HuH-7 (cell line): Measurements from ENCODE around the gene GPAM.

Experiments used
- DNase-seq: peaks from one replicate; pipeline ENCODE4 v3.0.0; 2011; ENCODE audit warnings: low spot score

Gene GPAM

DNA sequence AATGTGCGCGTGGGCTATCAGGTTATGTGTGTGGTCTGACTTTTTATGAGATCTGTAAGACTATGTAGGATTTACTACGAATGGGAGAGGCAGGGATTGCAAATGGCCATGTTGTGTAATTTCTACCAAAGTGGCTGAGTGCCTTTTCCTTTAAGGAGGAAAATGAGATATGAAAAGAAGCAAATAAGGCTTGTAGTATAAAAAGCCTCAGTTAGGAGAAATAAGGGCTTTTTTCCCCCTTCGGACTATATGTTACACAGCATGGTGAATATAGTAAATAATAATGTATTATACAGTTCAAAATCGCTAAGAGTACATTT lies 447 bp upstream of the GPAM start:
- no peak for DNase-seq

DNA sequence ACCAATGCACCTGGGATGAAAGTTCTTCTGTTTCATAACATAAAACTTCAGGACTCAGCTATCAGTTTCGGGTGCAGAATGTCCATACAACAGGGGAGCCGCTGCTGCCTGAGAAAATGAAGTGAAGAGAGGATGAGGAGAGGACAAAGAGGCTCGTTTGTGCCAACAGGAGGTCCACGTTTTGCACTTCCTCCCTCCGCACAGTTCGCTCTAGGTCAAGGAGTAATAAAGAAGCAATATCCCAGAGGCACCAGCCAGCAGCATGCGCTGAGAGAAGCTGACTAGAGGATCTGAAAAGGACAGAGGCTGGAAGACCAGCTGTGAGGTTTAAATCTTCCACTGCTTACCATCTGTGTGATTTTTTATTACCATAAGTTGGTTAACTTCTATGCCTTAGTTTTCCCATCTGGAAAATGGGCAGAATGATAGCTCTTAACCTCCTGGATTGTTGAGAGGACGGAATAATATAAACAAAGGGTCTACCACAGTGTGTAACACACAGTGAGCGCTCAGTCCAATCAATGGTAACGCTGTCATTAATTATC lies 709 bp downstream of the GPAM start:
- DNase-seq, result no peak

- DNase-seq, result peak; percentile 80
Measured at GRCh38 chr10:112177247-112177646, 6.3 kb downstream of the GPAM start.

GRCh38 chr10:112176543-112176942 lies 7.0 kb downstream of the GPAM start:
- no peak for DNase-seq

- DNase-seq, result no peak
Measured at GRCh38 chr10:112175409-112175808, 8.2 kb downstream of the GPAM start.

- DNase-seq, result no peak
Measured at GRCh38 chr10:112173206-112173605, 10.4 kb downstream of the GPAM start.

DNA sequence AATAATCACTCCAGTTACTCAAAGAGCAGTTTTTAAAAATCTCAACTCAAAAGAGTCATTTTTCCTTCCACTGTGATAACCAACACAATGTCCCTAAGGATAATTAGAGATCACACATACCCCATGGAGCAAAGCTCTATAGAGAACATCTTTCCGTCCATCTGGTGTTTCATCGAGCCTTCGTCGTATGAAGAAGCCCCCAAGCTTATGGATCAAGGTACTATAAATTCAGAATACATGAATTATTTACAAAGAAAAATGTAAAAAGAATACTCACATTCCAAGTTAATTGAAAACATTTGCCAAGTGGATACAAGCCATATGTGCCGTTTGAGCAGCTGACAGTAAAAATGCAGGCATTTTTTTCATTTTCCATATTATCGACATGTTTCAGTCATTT lies 14.8 kb downstream of the GPAM start:
- DNase-seq, result no peak

DNA sequence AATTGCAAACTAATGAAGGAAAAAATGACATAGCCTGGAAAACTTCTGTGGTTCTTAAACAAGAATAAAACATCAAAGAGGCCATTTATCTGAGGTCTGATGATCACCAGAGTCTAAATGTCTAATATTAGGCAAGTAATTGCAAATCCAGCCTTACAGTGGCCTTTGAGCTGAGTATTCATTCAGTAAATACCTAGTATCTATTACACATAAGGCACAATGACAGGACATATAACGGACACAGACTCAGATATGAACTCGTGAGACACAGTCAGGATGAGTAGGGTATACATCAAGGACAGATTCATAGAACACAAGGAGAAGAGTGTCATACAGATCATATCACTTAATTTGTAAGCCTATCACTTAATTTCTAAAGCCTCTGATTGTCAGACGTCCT lies 16.8 kb downstream of the GPAM start:
- DNase-seq, result no peak

- no peak for DNase-seq
Measured at GRCh38 chr10:112161757-112162518, 21.6 kb downstream of the GPAM start.

DNA sequence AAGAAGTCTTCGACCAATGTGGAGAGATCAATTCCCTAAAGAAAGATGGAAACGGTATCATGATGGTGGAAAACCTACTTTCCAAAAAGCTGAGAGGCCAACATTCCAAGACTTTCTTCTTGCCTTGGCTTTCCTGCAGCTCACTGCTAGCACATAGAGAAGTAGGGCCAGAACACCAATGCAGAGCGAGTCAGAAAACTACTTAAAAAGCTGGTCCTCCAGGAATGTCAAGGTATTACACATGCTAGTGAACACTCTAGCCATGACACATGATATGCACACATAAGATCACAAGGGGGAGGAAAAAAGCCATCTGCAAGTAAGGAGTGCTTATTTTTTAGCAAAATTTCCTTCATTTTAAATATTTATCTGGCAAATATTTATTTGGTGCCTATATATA lies 22.7 kb downstream of the GPAM start:
- no peak for DNase-seq

DNA sequence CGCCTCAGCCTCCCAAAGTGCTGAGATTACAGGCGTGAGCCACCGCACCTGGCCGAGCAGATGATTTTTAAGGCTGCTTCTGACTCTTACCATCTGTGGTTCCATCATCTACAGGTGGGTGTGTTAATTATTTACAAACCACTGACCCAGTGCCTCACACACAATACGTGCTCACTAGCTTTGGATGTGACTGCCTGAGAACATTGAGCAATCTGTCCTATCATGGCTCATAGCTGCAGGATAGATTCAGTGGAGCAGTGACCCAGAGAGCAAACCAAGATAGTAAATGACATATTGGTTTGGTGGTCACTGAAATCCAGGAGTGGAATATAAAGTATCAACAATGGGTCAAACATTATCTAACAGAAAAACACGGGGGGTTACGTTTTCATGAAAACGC lies 24.1 kb downstream of the GPAM start:
- DNase-seq, result no peak

GRCh38 chr10:112151524-112152039 lies 32.0 kb downstream of the GPAM start:
- no peak for DNase-seq

DNA sequence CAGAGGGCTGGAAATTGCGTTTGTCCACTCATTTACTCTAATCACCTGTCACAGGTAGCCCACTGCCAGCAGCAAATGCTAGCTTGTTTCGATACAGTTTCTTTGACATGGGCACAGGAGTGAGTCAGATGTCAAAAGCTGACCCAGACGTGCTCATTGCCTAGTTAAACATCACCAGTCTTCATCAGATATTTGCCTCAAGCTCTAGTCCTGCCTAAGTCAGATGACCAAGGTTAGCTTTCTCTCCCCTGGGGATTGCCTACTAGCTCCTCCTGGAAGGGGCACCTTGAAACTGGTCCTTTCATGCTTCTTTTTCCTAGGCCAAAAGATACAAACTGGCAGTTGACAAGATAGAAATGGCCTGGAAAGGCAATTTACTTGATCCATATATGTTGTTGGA lies 35.2 kb downstream of the GPAM start:
- no peak for DNase-seq

DNA sequence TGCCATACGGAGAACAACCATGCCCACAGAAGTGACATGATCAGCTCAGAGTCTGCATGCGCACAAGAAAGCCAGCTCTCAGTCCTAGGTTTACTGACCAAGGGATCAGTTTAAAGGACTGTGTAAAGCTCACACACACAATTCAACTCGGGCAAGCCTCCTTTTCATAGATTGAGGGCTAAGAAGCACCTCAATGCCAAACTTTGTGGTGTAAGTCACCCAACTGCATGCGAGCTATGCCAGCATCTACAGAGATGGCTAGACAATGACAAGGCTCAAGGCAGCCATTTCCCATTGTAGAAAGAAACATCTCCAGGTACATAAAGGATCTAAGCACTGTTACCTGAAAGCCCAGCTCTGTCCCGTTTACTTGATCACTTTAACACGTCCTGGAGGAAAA lies 36.8 kb downstream of the GPAM start:
- DNase-seq, result no peak

GRCh38 chr10:112145263-112145662 lies 38.3 kb downstream of the GPAM start:
- no peak for DNase-seq

- DNase-seq, result no peak
Measured at GRCh38 chr10:112143420-112143819, 40.1 kb downstream of the GPAM start.

GRCh38 chr10:112141292-112141691 lies 42.3 kb downstream of the GPAM start:
- no peak for DNase-seq

- peak; percentile 57 for DNase-seq
Measured at GRCh38 chr10:112140110-112140970, 43.2 kb downstream of the GPAM start.

DNA sequence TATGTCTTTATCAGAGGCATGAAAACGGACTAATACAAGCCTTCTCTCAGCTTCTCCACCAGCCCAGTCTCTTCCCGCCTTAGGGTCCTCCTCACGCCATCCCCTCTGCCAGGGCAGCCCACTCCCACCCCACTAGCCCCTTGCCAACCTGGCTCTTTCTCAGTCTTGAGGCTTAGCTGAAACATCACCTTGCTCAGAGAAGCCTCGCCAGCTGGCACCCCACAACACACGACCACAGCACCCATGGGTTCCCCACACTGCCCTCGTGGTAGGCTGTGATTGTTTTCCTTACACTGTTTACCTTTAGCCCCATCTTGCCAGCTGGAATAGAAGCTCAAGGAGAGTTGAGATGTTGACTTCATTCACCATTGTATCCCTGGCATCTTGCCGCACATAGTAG lies 44.4 kb downstream of the GPAM start:
- DNase-seq, result no peak

DNA sequence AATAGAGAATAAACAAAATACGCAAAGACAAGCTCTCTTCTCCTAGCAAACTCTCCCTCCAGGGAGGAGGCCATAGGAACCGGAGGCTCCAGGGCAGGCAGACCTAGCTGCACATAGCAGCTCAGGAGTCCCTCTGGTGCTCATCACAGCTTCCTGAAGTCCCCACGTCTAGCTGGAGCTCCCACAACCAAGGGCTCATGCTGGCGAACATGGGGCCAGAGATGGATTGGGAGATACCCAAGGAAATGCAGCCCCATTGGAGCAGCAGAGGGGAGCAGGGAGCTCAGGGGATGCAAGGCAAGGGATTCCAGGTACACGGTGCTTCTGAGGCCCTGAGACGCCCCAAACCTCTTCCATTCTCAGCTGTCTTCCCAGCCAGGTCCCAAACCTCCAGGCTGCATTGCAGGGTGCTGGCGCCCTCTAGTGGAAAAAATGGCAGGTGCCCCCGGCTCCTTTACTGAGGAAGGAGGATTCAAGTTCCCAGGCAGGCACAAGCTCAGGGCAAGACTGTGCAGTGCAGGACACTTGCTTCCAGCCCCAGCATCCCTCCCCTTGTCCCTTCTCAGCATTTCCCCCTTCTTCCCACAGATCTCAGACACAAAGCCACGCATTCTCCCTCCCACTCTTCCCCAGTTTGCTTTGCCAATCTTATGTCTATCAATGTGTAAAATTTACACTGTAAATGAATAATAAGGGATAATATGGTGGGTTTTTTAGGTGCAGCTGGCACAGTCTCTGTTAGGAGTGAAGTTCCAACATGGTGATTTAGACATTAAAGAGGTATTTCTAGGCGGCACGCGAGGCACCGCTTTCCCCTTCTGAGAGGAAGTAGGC lies 46.2 kb downstream of the GPAM start:
- peak; percentile 74 for DNase-seq

DNA sequence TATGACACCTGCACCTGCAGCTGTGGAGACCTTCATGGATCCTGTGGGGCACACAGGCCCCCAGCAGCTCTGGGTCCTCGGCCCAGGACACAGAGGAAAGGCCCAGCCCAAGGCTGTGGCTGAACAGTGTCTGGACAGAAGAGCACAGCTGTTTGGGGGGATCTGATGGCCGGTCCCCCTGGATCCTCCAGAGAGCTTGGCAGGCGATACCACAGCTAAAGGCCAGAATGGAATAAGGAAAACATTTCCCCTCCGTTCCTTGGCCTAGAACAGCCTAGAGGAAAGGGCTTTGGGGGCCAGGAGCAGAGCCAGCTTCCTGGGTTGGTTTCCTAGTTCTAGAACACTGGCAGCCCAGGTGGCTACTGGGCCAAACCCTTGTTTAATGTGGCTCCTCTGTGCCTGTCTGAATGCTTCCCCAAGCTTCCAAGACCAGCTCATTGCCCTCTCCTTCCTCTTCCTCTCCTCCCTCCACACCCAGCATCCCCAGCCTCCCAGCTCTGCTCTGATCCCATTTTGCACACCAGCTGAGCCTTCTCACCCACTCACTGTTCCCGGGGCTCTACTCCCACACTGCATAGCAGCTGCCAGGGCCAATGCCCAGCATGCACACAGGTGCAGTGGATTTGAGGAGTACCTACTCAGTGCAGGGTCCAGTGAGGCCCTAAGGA lies 46.9 kb downstream of the GPAM start:
- DNase-seq, result no peak

DNA sequence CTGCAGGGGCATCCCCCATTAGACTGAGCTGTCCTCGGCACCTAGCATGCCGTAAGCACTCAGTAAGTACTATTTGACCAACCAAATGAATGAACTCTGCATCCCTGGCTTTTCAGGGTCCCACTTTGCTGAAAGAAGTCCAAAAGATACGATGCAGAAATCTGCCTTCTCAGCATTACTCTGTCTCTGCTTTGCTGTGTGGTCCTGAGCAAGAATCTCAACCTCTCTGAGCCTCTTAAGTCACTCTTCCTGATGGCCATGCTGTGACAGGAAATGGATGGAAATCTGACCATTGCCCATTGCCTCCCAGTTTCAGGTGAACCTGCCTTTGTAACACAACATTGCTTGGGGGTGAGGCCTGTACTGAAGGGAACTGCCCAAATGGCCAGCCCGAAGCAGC lies 48.0 kb downstream of the GPAM start:
- no peak for DNase-seq
